Ishikawa (cell line): Measurements from ENCODE around the gene TADA2B.

ENCODE experiments used
- CEBPB ChIP-seq: IDR thresholded peaks from 2 replicates; pipeline ENCODE4 v1.6.1; 2012
- CREB1 ChIP-seq: IDR thresholded peaks from 2 replicates; pipeline ENCODE4 v1.6.1; 2012; ENCODE audit warnings: low read depth
- EGR1 ChIP-seq: IDR thresholded peaks from 2 replicates; pipeline ENCODE4 v1.6.1; 2012
- EP300 ChIP-seq: IDR thresholded peaks from 2 replicates; pipeline ENCODE4 v1.6.1; 2012; ENCODE audit warnings: borderline replicate concordance
- FOXM1 ChIP-seq: IDR thresholded peaks from 2 replicates; pipeline ENCODE4 v1.6.1; 2012; ENCODE audit warnings: low read depth, borderline replicate concordance
- MAX ChIP-seq: IDR thresholded peaks from 2 replicates; pipeline ENCODE4 v1.6.1; 2012
- NFIC ChIP-seq: IDR thresholded peaks from 2 replicates; pipeline ENCODE4 v1.6.1; 2012
- RAD21 ChIP-seq: IDR thresholded peaks from 2 replicates; pipeline ENCODE4 v1.6.1; 2012; ENCODE audit warnings: low read depth
- REST ChIP-seq: IDR thresholded peaks from 2 replicates; pipeline ENCODE4 v1.6.1; 2012; ENCODE audit warnings: low read depth, mild to moderate bottlenecking
- TAF1 ChIP-seq: IDR thresholded peaks from 2 replicates; pipeline ENCODE4 v1.6.1; 2012; ENCODE audit warnings: low read depth, mild to moderate bottlenecking
- TCF12 ChIP-seq: IDR thresholded peaks from 2 replicates; pipeline ENCODE4 v1.6.1; 2012; ENCODE audit warnings: low read depth
- TEAD4 ChIP-seq: IDR thresholded peaks from 2 replicates; pipeline ENCODE4 v1.6.1; 2012
- USF1 ChIP-seq: IDR thresholded peaks from 2 replicates; pipeline ENCODE4 v1.6.1; 2012
- YY1 ChIP-seq: IDR thresholded peaks from 2 replicates; pipeline ENCODE4 v1.6.1; 2012; ENCODE audit warnings: low read depth
- ZBTB7A ChIP-seq: IDR thresholded peaks from 2 replicates; pipeline ENCODE4 v1.6.1; 2012; ENCODE audit warnings: low read depth

Gene TADA2B

GRCh38 chr4:7007944-7008343 is 35.2 kb upstream of the TADA2B start:
- TF ChIP-seq REST (no peak), RAD21 (peak; percentile 12; the same call in 1 of the 2 replicates)

GRCh38 chr4:7009564-7009963 is 33.6 kb upstream of the TADA2B start:
- TF ChIP-seq FOXM1 (no peak), USF1 (no peak), MAX (no peak), REST (no peak)

GRCh38 chr4:7013175-7013574 is 30.0 kb upstream of the TADA2B start:
- TF ChIP-seq CREB1 (no peak), TAF1 (no peak), TEAD4 (no peak), USF1 (no peak), CEBPB (no peak), RAD21 (no peak), EP300 (no peak), ZBTB7A (no peak), TCF12 (no peak), EGR1 (no peak)

GRCh38 chr4:7014815-7015214 is 28.4 kb upstream of the TADA2B start:
- TF ChIP-seq TAF1 (no peak), YY1 (no peak), FOXM1 (no peak), EGR1 (no peak), CREB1 (no peak), NFIC (no peak), MAX (no peak), REST (no peak), USF1 (no peak), TEAD4 (no peak), EP300 (no peak), CEBPB (no peak), TCF12 (no peak), RAD21 (no peak), ZBTB7A (no peak)

GRCh38 chr4:7015383-7016035 is 27.7 kb upstream of the TADA2B start:
- no peak for TF ChIP-seq CEBPB
- no peak for TF ChIP-seq TEAD4
- TF ChIP-seq EGR1: no peak
- TF ChIP-seq TAF1: no peak
- no peak for TF ChIP-seq ZBTB7A
- no peak for TF ChIP-seq TCF12
- no peak for TF ChIP-seq MAX
- TF ChIP-seq EP300: no peak
